Retina (tissue), 1 donor: Measurements from ENCODE around the gene ZMAT3.

ENCODE experiments used
- DNase-seq: peaks from one replicate; pipeline ENCODE4 v3.0.0-alpha.2; 2016

ZMAT3 gene

DNA sequence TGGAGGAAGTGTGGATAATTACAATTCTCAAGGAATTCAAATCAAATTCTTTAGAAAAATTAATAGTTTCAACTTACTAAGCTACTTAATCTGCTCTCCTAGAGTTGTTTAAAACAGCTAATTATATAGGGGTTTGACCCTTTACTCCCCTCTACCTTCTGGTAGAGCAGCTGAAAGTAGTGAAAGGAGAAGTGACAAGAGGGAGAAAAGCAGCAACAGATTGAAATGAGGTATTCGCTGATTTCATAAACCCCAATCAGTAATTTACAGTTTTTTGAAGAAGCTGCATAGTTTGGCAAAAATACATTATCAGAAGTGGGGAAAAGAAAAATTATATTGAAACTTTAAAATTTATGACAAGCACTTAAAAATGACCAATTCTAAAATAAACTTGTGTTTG, 52.8 kb downstream of the ZMAT3 start:
- no peak for DNase-seq

DNA sequence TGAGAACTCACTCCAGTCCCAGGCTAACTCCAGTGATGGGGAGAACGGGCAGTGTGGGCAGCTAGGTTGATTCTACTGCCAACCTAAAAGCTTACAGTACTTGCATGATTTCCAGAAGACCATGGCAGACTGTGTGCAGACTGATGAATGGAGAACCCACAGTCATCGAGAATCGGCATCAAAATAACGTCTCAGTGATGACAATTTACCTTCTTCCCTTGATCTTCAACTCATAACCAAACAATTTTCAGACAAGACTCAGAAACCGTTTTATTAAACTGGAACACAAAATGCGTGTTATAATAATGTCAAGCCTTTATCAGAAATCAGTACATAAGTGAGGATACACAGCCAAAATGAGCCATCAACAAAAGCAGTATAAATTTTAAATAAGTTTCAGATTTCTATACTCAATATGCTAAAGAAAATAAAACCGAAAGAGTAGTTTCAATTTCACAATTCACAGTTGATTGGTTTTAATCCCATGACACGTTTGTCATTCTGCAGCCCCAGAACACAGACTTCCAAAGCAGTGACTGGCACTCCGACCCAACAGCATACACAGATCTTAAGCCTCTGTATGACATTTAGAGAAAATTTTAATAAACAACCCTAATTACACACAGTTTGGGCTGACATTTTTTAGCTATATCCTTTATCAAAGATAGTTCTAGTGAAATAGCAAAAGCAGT, 54.5 kb downstream of the ZMAT3 start:
- DNase-seq, result no peak

DNA sequence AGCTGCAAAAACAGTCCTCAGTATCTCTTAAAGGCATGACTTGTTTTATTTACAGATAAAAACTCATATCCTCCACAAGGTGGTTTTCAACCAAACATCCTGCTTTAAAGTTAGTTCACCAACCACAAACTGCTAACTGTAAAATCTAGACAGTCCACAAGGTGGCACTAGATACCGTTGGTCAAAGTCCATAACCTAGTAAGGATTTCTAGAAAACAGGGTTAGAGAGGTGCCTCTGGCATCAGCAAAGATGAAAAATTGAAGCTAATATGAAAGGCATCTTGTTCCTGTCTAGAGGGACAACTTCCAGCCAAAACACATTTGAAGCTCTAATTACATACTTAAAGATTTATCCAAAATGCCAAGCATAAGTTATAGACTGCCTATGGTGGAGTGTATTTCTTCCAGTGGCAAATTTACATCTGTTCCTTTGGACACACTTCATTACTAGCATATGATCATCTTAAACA, 56.0 kb downstream of the ZMAT3 start:
- peak; percentile 61 for DNase-seq

DNA sequence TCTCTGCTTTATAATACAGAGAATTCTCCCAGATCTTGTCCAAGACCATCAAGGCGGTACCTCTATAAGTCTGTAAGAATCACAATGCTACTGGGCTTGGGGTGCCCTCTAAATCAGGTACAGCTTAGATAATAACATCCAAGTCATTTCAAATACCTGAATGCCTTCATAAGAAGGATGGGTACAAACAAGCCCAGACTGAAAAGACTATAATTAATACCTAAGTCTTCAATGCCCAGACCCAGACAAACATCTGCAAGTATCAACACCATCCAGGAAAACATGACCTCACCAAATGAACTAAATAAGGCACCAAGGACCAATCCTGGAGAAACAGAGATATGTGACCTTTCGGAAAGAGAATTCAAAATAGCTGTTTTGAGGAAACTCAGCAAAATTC, 65.9 kb downstream of the ZMAT3 start:
- DNase-seq, result no peak

DNA sequence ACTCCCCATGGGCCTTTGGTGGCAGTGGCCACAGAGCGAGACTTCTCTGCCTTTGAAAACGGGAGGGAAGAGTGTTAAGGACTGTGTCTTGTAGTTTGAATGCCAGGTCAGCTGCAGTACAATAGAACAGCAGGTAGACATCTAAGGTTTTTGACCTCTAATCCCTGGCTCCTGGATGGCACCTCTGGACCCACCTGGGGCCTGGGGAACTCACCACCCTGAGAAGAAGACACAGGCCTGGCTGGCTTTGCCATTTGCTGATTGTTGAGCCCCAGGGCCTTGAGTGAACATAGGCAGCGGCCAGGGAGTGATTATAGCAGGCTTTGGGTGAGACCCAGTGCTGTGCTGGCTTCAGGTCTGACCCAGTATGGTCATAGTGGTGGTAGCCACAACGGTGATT, 66.4 kb downstream of the ZMAT3 start:
- DNase-seq, result no peak

DNA sequence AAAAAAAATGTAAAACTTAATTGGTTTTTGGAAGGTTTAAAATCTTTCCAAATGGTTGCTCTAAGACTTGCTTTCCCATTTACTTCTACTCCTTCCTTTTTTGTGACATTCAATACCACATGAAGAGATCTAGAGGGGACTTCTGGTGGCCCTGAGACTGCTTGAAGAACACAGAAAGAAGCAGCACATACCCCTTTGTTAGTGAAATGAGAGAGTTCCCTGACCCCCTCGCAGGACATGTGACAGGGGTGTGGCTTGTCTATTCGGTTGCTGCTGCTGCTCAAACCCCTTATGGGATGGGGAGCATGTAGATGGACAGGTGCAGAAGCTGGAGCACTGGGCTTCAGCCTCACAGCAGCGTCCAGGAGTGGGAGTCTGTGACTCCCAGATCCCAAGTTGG, 71.0 kb downstream of the ZMAT3 start:
- DNase-seq, result no peak

DNA sequence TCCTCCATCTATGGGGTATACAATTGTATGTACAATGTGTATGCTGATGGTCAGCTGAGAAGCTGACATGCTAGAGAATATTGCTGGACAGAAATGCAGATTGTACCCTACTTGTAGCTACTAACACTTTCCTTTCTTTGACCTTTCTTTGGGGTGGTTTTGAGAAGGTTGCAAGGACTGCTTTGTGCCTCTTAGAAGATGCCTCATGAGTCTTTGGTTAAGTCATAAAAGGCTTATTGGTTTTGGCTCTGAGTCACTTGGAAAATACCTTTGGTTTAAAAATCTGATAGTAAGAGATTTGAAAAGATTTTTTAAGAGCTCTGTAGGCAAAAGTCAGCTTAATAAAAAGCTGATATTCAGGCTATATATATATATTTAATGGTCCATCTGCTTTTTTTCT, 71.5 kb downstream of the ZMAT3 start:
- DNase-seq, result no peak

DNA sequence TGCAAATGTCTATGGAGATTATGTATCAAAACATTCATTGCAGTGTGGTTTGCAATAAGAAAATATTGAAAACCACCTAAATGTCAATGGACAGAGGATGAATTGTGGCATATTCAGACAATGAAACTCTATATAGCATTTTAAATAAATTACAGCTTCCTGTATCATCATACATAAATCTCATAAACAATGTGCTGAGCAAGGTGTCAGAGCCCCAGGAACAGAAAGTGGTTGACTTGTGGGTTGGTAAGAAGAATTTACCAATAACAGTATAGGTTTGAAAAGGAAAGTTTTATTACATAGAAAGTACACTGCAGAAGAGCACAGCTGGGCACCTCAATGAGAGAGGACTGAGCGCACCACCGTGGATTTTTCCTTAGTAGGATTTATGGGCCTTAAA, 75.2 kb downstream of the ZMAT3 start:
- no peak for DNase-seq

GRCh38 chr3:178990293-178990692, 81.3 kb downstream of the ZMAT3 start:
- no peak for DNase-seq

GRCh38 chr3:178989821-178990220, 81.8 kb downstream of the ZMAT3 start:
- DNase-seq, result no peak

- DNase-seq, result no peak
Observed at GRCh38 chr3:178987745-178988144, 83.9 kb downstream of the ZMAT3 start.

GRCh38 chr3:178986456-178986855, 85.2 kb downstream of the ZMAT3 start:
- DNase-seq, result no peak

- DNase-seq, result no peak
Observed at GRCh38 chr3:178982137-178982536, 89.5 kb downstream of the ZMAT3 start.

- DNase-seq, result no peak
Observed at GRCh38 chr3:178975320-178975719, 96.3 kb downstream of the ZMAT3 start.

DNA sequence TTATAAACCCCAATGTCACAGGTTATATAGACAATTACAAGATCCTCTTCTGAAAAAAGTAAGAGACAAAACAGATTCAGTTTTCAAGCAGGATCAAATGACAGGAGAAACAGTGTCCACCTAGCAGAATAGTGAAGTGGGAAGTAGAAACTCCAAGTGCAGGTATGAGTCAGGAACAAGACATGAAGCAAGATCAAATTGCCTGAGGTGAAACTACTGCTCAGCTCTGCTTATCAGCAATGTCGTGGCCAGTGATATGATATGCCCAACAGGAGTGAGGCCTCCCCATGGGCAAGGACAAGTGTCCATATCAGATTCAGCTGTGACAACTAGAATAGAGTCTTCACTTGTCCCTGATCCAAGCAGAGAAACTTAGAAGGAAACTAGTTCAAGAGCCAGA, 100.0 kb downstream of the ZMAT3 start:
- DNase-seq, result no peak

DNA sequence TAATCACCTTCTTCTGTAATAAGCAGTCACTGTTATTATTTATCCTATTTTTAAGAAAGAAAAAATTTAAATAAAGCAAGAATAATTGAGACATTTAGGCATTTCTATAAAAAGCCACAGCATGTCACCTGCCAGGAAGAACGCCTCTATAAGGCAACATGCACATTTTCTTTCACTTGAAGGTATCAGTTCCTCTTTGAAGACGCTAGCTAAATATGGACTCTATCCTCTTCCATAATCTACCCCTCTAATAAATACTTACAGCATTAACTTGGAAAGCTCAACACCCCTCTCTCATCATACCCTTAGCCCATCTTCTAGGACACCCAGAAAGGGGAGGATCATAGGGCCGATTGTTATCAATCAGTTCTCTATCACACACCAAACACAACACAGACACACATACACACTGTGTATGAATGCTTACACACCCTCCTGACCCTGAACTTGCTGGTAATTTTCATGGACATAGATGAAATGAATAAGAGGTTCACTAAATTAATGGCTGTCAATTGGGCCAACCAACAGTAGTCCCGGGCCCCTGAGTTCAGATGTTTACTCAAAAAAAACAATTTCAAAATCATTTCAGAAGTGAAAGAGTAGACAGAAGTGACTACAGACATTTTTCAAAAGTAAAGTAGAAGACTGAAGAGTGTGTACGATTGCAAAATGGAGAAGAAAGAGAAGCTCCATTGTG, 102.5 kb downstream of the ZMAT3 start:
- DNase-seq, result no peak
